Bronchial epithelial cell (primary cell): ENCODE measurements around the gene TUBGCP2. TPM values are rescaled to one million over a fixed set of nuclear protein-coding genes. Genes with fewer than 3 reads are reported as not detected.
A peak's percentile ranks its signal among the peaks of the same experiment; 100 is the strongest.

ENCODE experiments used
- DNase-seq: peaks from one replicate; pipeline ENCODE4 v3.0.0-alpha.2; 2010; ENCODE audit warnings: low read depth
- FAIRE-seq: peaks from 2 replicates; lab custom pipeline; 2011; peaks lifted over from hg19 to GRCh38; lab: Jason Lieb, UNC
- H3K27me3 ChIP-seq: 2 replicates; pipeline ENCODE4 v1.5.1; 2011; ENCODE audit warnings: low read length; ENCODE audit not compliant: control insufficient read depth, insufficient read depth
- H3K36me3 ChIP-seq: 2 replicates; pipeline ENCODE4 v1.5.1; 2011; ENCODE audit warnings: low read length; ENCODE audit not compliant: control insufficient read depth, insufficient read depth
- H3K4me3 ChIP-seq: 2 replicates; pipeline ENCODE4 v1.5.1; 2011; ENCODE audit warnings: mild to moderate bottlenecking, low read depth, low read length, control low read depth
- total RNA-seq: library from RNA; depleted of rRNA; stranded (reverse); fragments of >200 nt; gene quantifications from 2 replicates; pipeline ENCODE4 v1.2.1, GENCODE V29; 2014
- TF ChIP-seq, protein P1 (sequence below): IDR thresholded peaks from 2 replicates; pipeline ENCODE4 v1.5.1; 2011; ENCODE audit warnings: mild to moderate bottlenecking, moderate library complexity, low read length, control low read depth, inconsistent platforms; ENCODE audit not compliant: insufficient read depth, severe bottlenecking

TUBGCP2 gene
- total RNA-seq, 1 donor from 2014 or later, result 42.4 TPM

DNA sequence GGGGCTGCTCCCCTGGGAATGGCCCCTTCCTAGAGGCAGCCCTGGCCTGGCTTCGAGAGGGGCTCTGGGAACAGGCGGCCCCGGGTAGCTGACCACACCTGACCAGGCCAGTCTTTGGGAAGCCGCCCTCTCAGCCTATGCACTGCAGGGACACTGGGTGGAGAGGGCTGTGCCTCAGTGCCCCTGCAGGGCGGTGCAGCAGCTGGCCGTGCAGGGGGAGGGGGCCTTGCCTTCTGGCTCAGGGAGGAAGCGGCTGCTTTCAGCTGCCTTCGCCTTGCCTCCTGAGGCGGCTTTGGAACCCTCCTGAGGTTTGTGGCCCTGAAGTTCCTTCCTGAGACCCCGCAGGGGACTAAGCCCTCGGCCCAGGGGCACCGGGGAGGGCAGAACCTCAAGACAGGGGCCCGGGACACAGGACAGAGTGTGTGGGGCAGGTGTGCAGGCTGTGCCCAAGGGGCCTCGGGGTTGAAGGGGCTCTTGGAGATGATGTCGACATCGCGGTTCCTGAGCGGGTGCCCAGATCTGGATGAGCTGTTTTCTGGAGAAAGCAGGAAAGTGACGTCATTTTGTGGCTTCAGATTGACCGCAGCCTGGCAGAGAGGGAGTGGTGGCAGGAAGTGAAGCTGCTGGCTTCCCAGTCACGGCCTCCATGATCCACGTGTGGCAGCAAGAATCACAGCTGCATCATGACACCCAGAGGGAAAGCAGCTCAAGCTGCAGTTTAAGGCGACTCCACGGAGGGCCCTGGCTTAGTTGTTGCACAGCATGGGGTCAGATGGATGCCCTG, 49.7 kb downstream of the TUBGCP2 start:
- no peaks in the 10 kb centered on the region for H3K36me3 ChIP-seq
- TF ChIP-seq, protein P1, sequence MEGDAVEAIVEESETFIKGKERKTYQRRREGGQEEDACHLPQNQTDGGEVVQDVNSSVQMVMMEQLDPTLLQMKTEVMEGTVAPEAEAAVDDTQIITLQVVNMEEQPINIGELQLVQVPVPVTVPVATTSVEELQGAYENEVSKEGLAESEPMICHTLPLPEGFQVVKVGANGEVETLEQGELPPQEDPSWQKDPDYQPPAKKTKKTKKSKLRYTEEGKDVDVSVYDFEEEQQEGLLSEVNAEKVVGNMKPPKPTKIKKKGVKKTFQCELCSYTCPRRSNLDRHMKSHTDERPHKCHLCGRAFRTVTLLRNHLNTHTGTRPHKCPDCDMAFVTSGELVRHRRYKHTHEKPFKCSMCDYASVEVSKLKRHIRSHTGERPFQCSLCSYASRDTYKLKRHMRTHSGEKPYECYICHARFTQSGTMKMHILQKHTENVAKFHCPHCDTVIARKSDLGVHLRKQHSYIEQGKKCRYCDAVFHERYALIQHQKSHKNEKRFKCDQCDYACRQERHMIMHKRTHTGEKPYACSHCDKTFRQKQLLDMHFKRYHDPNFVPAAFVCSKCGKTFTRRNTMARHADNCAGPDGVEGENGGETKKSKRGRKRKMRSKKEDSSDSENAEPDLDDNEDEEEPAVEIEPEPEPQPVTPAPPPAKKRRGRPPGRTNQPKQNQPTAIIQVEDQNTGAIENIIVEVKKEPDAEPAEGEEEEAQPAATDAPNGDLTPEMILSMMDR, result no peak
- H3K4me3 ChIP-seq, result no peak overlapping the region
- FAIRE-seq, result peak; percentile 99
- DNase-seq, result peak; percentile 99
- no peaks in the 10 kb centered on the region for H3K27me3 ChIP-seq

DNA sequence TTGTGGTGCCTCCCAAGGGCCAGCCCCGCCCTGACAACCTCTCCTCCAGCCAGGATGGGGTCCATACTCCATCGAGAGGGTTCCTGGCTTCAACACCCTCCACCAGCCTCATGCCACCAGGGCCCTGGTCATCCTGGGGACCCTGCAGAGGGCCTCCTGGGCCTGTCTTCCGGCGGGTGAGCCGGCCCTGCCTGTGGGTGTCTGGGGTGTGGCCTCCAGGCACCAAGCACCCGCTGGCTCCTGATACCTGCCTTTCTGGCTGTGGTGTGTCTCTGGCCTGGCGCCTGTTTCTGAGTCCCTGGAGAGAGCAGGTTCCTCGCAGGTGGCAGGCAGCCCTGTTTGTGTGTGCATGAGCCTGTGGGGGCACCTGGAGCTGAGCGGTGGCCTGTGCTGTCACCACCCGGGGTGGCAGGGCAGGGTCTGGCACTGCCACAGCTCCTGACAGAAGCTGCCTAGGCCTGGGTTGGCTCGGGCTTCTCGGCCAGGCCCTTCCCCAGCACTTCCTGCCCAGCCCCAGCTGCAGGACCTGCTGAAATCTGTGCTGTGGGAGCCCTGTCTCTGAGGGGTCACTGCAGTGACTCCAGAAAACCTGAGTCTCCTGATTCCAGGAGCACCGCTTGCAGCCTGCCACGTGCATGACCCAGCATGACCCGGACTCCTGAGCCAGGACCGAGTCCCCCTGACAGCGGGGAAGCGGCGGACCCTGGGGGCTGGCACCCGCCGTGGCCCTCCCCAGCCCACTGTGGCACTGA, 50.4 kb downstream of the TUBGCP2 start:
- Histone ChIP-seq H3K36me3 (no peaks in the 10 kb centered on the region), H3K27me3 (no peaks in the 10 kb centered on the region), H3K4me3 (no peak overlapping the region)
- TF ChIP-seq, protein P1, result no peak
- DNase-seq (peak; percentile 47), FAIRE-seq (no peak)

- no peaks in the 10 kb centered on the region for H3K27me3 ChIP-seq
- H3K4me3 ChIP-seq, result no peak overlapping the region
- DNase-seq, result peak; percentile 42
- TF ChIP-seq, protein P1, result peak; percentile 55
- no peaks in the 10 kb centered on the region for H3K36me3 ChIP-seq
- FAIRE-seq, result no peak
Observed at GRCh38 chr10:133257489-133258065, 51.1 kb downstream of the TUBGCP2 start.

DNA sequence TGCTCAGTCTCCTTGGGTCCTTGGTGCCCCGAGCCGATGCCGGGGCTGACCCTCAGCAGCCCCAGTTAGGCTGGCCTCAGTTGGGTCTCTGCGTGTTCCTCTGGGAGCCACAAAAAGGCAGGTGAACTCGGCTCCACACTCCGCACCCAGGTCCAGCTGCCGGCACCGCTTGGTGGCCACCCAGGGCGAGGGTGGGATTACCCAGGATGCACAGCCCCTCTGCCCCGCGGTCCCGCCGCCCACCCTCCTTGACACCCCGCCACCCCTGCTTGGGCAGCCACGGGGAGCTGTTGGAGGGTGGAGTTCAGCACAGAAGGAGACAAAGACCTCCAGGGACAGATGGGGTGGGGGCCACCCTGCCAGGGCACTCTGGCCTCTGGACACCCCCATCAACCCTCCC, 53.3 kb downstream of the TUBGCP2 start:
- H3K36me3 ChIP-seq, result no peaks in the 10 kb centered on the region
- DNase-seq (no peak), FAIRE-seq (no peak)
- H3K4me3 ChIP-seq, result no peak overlapping the region
- no peaks in the 10 kb centered on the region for H3K27me3 ChIP-seq
- TF ChIP-seq, protein P1, result no peak

- no peaks in the 10 kb centered on the region for H3K36me3 ChIP-seq
- FAIRE-seq, result no peak
- no peak overlapping the region for H3K4me3 ChIP-seq
- no peak for DNase-seq
- TF ChIP-seq, protein P1, result no peak
- H3K27me3 ChIP-seq, result peaks cover 2% of the 10 kb centered on the region
Observed at GRCh38 chr10:133254421-133255120, 54.1 kb downstream of the TUBGCP2 start.
